ENCODE measurements around the gene CETN1. TPM values are rescaled to one million over a fixed set of nuclear protein-coding genes. Genes with fewer than 3 reads are reported as not detected.

CETN1 gene
- total RNA-seq (2021) (not detected in 3 replicates), Bru-seq, nascent RNA (not detected)
- long read RNA-seq, experiment 1: 0 reads
- long read RNA-seq, experiment 2: 0 reads
- long read RNA-seq, experiment 3: 0 reads

DNA sequence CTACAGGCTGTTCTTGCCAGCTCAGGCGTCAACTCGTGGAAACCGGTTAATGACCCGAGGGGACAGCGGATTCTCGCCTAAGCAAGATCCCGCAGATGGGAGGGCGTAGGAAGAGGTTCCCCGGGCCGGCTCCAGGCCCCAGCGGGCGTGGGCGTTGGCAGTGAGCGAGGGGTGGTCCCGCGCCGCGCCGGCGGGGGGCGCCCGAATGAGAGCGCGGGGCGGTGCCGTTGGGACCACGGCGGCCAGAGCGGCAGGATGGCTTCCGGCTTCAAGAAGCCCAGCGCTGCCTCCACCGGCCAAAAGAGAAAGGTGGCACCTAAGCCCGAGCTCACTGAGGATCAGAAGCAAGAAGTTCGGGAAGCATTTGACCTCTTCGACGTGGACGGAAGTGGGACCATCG, at the start of gene CETN1:
Gene CETN1, plus strand, starts transcription at position 227 of the 400 bp plus-strand sequence. Its CDS starts 29 bp downstream, at position 256.
- peaks cover 19% of the 10 kb centered on the region for H3K9me3 Mint-ChIP-seq
- no peak within 1 kb of the TSS; the same call in 1 of the 2 replicates for H3K27ac Mint-ChIP-seq
- no peak for ATAC-seq
- H3K4me3 Mint-ChIP-seq: no peak within 1 kb of the TSS
- peaks cover 3% of the 10 kb centered on the region; the same call in 1 of the 2 replicates for H3K27me3 Mint-ChIP-seq (ENCODE audit: low read depth)
- peaks cover 20% of the 10 kb centered on the region for H3K4me1 Mint-ChIP-seq
- DNase-seq (ENCODE audit: low spot score): no peak
- 0 out of 2 replicates have a peak, but pooled peaks cover 2% of the 10 kb centered on the region for H3K36me3 Mint-ChIP-seq
- ChIA-PET CTCF (interaction anchor here (0.8 to 1.3 kb wide), 2 partner anchors 17 to 44 kb away, joined by 3 read pairs; partner anchors contain the start of gene CLUL1), POLR2A (no interaction called here)
- no peak for TF ChIP-seq RORB (CRISPR knock-in tag; IDR thresholded peaks at IDR 0.05)
- no peak for TF ChIP-seq EMX1 (CRISPR knock-in tag; IDR thresholded peaks at IDR 0.05)
- TF ChIP-seq, protein P1, sequence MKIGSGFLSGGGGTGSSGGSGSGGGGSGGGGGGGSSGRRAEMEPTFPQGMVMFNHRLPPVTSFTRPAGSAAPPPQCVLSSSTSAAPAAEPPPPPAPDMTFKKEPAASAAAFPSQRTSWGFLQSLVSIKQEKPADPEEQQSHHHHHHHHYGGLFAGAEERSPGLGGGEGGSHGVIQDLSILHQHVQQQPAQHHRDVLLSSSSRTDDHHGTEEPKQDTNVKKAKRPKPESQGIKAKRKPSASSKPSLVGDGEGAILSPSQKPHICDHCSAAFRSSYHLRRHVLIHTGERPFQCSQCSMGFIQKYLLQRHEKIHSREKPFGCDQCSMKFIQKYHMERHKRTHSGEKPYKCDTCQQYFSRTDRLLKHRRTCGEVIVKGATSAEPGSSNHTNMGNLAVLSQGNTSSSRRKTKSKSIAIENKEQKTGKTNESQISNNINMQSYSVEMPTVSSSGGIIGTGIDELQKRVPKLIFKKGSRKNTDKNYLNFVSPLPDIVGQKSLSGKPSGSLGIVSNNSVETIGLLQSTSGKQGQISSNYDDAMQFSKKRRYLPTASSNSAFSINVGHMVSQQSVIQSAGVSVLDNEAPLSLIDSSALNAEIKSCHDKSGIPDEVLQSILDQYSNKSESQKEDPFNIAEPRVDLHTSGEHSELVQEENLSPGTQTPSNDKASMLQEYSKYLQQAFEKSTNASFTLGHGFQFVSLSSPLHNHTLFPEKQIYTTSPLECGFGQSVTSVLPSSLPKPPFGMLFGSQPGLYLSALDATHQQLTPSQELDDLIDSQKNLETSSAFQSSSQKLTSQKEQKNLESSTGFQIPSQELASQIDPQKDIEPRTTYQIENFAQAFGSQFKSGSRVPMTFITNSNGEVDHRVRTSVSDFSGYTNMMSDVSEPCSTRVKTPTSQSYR (CRISPR knock-in tag; IDR thresholded peaks at IDR 0.05): no peak
- TF ChIP-seq, protein P2, sequence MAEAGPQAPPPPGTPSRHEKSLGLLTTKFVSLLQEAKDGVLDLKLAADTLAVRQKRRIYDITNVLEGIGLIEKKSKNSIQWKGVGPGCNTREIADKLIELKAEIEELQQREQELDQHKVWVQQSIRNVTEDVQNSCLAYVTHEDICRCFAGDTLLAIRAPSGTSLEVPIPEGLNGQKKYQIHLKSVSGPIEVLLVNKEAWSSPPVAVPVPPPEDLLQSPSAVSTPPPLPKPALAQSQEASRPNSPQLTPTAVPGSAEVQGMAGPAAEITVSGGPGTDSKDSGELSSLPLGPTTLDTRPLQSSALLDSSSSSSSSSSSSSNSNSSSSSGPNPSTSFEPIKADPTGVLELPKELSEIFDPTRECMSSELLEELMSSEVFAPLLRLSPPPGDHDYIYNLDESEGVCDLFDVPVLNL (CRISPR knock-in tag; IDR thresholded peaks at IDR 0.05; ENCODE audit: borderline replicate concordance, low read depth): no peak

DNA sequence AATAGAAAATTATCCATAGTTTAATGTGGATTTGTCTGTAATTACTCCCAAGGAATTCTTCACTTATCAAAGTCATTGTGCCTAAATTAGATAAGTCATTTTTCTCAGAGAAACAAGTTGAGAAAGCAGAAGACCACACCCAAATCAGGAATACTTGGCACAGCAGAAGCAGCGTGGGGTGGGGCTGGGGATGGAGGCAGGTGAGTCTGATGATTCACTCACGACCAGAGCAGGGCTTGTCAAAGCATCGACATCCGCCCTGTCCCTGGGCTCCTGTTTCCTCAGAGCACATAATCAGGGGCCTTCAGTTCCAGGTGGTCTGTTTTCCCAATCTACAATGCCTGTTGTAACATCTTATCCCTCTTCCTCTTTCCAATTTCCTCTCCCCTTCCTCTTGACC, 48.2 kb upstream of the CETN1 start:
- Mint-ChIP-seq H3K4me3 (no peak overlapping the region), H3K9me3 (no peaks in the 10 kb centered on the region), H3K27me3 (ENCODE audit: low read depth) (no peaks in the 10 kb centered on the region), H3K4me1 (0 out of 2 replicates have a peak, but pooled peaks cover 2% of the 10 kb centered on the region), H3K36me3 (0 out of 2 replicates have a peak, but pooled peaks cover 1% of the 10 kb centered on the region), H3K27ac (no peak overlapping the region)
- POLR2A ChIA-PET: no interaction called here
- TF ChIP-seq ZNF121 (CRISPR knock-in tag; IDR thresholded peaks at IDR 0.05) (no peak), ETV6 (CRISPR knock-in tag; IDR thresholded peaks at IDR 0.05) (no peak), JUN (CRISPR knock-in tag; IDR thresholded peaks at IDR 0.05) (no peak)
- no peak for ATAC-seq
- CTCF ChIA-PET: no interaction called here
- no peak for DNase-seq (ENCODE audit: low spot score)

DNA sequence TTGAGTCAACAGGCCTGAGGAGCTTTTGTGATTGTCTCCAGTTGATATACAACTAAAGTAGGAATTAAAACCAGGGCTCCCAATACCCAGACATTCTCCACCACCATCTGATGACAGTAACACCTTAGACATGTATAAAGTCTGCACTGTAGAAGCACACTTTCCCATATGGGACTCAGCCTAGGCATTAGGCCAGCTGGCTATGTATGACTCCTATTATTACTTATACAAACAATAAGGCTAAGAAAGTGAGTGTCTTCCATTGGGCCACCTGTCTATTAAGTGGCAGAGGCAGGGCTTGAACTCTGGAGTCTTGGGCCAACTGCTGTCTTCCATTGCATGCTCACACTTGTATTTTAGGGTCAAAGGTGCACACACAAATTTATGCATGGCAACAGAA, 47.5 kb upstream of the CETN1 start:
- no peak overlapping the region for H3K4me3 Mint-ChIP-seq
- ATAC-seq (no peak), DNase-seq (ENCODE audit: low spot score) (no peak)
- ChIA-PET CTCF (no interaction called here), POLR2A (no interaction called here)
- no peaks in the 10 kb centered on the region for H3K27me3 Mint-ChIP-seq (ENCODE audit: low read depth)
- no peaks in the 10 kb centered on the region for H3K9me3 Mint-ChIP-seq
- H3K4me1 Mint-ChIP-seq: 0 out of 2 replicates have a peak, but pooled peaks cover 2% of the 10 kb centered on the region
- H3K36me3 Mint-ChIP-seq: 0 out of 2 replicates have a peak, but pooled peaks cover 2% of the 10 kb centered on the region
- H3K27ac Mint-ChIP-seq: no peak overlapping the region
- TF ChIP-seq, protein P3, sequence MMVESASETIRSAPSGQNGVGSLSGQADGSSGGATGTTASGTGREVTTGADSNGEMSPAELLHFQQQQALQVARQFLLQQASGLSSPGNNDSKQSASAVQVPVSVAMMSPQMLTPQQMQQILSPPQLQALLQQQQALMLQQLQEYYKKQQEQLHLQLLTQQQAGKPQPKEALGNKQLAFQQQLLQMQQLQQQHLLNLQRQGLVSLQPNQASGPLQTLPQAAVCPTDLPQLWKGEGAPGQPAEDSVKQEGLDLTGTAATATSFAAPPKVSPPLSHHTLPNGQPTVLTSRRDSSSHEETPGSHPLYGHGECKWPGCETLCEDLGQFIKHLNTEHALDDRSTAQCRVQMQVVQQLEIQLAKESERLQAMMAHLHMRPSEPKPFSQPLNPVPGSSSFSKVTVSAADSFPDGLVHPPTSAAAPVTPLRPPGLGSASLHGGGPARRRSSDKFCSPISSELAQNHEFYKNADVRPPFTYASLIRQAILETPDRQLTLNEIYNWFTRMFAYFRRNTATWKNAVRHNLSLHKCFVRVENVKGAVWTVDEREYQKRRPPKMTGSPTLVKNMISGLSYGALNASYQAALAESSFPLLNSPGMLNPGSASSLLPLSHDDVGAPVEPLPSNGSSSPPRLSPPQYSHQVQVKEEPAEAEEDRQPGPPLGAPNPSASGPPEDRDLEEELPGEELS (CRISPR knock-in tag; IDR thresholded peaks at IDR 0.05): no peak
- TF ChIP-seq FOXP1 (CRISPR knock-in tag; IDR thresholded peaks at IDR 0.05; ENCODE audit: borderline replicate concordance): no peak
- TF ChIP-seq IRF2 (CRISPR knock-in tag; IDR thresholded peaks at IDR 0.05; ENCODE audit: borderline replicate concordance, low read depth): no peak
- TF ChIP-seq, protein P4, sequence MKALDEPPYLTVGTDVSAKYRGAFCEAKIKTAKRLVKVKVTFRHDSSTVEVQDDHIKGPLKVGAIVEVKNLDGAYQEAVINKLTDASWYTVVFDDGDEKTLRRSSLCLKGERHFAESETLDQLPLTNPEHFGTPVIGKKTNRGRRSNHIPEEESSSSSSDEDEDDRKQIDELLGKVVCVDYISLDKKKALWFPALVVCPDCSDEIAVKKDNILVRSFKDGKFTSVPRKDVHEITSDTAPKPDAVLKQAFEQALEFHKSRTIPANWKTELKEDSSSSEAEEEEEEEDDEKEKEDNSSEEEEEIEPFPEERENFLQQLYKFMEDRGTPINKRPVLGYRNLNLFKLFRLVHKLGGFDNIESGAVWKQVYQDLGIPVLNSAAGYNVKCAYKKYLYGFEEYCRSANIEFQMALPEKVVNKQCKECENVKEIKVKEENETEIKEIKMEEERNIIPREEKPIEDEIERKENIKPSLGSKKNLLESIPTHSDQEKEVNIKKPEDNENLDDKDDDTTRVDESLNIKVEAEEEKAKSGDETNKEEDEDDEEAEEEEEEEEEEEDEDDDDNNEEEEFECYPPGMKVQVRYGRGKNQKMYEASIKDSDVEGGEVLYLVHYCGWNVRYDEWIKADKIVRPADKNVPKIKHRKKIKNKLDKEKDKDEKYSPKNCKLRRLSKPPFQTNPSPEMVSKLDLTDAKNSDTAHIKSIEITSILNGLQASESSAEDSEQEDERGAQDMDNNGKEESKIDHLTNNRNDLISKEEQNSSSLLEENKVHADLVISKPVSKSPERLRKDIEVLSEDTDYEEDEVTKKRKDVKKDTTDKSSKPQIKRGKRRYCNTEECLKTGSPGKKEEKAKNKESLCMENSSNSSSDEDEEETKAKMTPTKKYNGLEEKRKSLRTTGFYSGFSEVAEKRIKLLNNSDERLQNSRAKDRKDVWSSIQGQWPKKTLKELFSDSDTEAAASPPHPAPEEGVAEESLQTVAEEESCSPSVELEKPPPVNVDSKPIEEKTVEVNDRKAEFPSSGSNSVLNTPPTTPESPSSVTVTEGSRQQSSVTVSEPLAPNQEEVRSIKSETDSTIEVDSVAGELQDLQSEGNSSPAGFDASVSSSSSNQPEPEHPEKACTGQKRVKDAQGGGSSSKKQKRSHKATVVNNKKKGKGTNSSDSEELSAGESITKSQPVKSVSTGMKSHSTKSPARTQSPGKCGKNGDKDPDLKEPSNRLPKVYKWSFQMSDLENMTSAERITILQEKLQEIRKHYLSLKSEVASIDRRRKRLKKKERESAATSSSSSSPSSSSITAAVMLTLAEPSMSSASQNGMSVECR (CRISPR knock-in tag; IDR thresholded peaks at IDR 0.05; ENCODE audit: borderline replicate concordance): no peak
- TF ChIP-seq, protein P5, sequence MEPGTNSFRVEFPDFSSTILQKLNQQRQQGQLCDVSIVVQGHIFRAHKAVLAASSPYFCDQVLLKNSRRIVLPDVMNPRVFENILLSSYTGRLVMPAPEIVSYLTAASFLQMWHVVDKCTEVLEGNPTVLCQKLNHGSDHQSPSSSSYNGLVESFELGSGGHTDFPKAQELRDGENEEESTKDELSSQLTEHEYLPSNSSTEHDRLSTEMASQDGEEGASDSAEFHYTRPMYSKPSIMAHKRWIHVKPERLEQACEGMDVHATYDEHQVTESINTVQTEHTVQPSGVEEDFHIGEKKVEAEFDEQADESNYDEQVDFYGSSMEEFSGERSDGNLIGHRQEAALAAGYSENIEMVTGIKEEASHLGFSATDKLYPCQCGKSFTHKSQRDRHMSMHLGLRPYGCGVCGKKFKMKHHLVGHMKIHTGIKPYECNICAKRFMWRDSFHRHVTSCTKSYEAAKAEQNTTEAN (CRISPR knock-in tag; IDR thresholded peaks at IDR 0.05): no peak
- no peak for TF ChIP-seq SMAD4 (CRISPR knock-in tag; IDR thresholded peaks at IDR 0.05)
- no peak for TF ChIP-seq ZNF121 (CRISPR knock-in tag; IDR thresholded peaks at IDR 0.05)
- TF ChIP-seq ATF1 (CRISPR knock-in tag; IDR thresholded peaks at IDR 0.05): no peak
- no peak for TF ChIP-seq OVOL2 (CRISPR knock-in tag; IDR thresholded peaks at IDR 0.05; ENCODE audit: borderline replicate concordance)
- TF ChIP-seq, protein P6, sequence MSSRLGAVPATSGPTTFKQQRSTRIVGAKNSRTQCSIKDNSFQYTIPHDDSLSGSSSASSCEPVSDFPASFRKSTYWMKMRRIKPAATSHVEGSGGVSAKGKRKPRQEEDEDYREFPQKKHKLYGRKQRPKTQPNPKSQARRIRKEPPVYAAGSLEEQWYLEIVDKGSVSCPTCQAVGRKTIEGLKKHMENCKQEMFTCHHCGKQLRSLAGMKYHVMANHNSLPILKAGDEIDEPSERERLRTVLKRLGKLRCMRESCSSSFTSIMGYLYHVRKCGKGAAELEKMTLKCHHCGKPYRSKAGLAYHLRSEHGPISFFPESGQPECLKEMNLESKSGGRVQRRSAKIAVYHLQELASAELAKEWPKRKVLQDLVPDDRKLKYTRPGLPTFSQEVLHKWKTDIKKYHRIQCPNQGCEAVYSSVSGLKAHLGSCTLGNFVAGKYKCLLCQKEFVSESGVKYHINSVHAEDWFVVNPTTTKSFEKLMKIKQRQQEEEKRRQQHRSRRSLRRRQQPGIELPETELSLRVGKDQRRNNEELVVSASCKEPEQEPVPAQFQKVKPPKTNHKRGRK (CRISPR knock-in tag; IDR thresholded peaks at IDR 0.05; ENCODE audit: borderline replicate concordance): no peak
- TF ChIP-seq GTF2I (CRISPR knock-in tag; conservative IDR thresholded peaks at IDR 0.05): no peak
- TF ChIP-seq ZNF317 (CRISPR knock-in tag; IDR thresholded peaks at IDR 0.05; ENCODE audit: borderline replicate concordance, low read depth): no peak
- TF ChIP-seq MYBL2 (CRISPR knock-in tag; IDR thresholded peaks at IDR 0.05): no peak

Measured in WTC11 (cell line).